ENCODE measurements around the gene RAB10.

DNA sequence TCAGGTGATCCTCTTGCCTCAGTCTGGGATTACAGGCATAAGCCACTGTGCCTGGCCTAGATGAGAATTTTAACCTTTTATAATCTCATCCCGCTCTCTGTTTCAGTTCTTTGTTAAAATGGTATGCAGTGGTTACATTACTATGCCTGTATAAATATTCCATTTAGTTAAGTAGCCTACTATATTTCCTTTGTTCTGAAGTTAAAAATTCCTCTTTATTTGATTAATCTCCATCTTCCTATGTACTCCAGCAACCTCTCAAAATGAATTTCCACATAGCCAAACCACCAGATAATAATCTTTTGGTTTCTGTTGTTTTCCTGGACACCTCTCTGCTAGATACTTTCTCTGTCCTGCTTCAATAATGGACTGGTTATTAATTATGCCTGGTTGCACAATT lies 15.8 kb downstream of the RAB10 start:
- TF ChIP-seq, protein P1, sequence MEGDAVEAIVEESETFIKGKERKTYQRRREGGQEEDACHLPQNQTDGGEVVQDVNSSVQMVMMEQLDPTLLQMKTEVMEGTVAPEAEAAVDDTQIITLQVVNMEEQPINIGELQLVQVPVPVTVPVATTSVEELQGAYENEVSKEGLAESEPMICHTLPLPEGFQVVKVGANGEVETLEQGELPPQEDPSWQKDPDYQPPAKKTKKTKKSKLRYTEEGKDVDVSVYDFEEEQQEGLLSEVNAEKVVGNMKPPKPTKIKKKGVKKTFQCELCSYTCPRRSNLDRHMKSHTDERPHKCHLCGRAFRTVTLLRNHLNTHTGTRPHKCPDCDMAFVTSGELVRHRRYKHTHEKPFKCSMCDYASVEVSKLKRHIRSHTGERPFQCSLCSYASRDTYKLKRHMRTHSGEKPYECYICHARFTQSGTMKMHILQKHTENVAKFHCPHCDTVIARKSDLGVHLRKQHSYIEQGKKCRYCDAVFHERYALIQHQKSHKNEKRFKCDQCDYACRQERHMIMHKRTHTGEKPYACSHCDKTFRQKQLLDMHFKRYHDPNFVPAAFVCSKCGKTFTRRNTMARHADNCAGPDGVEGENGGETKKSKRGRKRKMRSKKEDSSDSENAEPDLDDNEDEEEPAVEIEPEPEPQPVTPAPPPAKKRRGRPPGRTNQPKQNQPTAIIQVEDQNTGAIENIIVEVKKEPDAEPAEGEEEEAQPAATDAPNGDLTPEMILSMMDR (IDR thresholded peaks at IDR 0.05): no peak
- TF ChIP-seq EZH2 (IDR thresholded peaks at IDR 0.05): no peak
- no peak for TF ChIP-seq EZH2phosphoT487 (IDR thresholded peaks at IDR 0.05)
